Prostate gland (tissue), 2 donors: ENCODE measurements around the gene COTL1. TPM values are rescaled to one million over a fixed set of nuclear protein-coding genes. Genes with fewer than 3 reads are reported as not detected.

Experiments
- DNase-seq: peaks from one replicate; pipeline ENCODE4 v3.0.0-alpha.2; 2019; ENCODE audit warnings: low spot score
- H3K27ac ChIP-seq, 2 donors: fragments of 200-600 bp; sonication (generic); 2 replicates each; pipeline ENCODE4 v1.5.1; 2017 to 2019
- H3K27me3 ChIP-seq: fragments of 200-600 bp; sonication (generic); replicated peaks from 2 replicates; pipeline ENCODE4 v1.5.1; 2019; ENCODE audit not compliant: insufficient read depth
- H3K36me3 ChIP-seq, 2 donors: fragments of 200-600 bp; sonication (generic); 1 replicate in 1 of 2; 2 replicates in 1 of 2; pipeline versions ENCODE4 v1.5.1 to v1.8.1; 2017 to 2019
- H3K4me1 ChIP-seq: fragments of 200-600 bp; sonication (generic); replicated peaks from 2 replicates; pipeline ENCODE4 v1.5.1; 2019
- H3K4me3 ChIP-seq, 2 donors: fragments of 200-600 bp; sonication (generic); 2 replicates each; pipeline ENCODE4 v1.5.1; 2017 to 2019
- H3K9me3 ChIP-seq: fragments of 200-600 bp; sonication (generic); 2 replicates; pipeline ENCODE4 v1.5.1; 2017
- POLR2A ChIP-seq: fragments of 450-650 bp; IDR thresholded peaks from one replicate; pipeline ENCODE4 v1.6.1; 2016; ENCODE audit warnings: antibody characterized with exemption, mild to moderate bottlenecking
- POLR2AphosphoS5 ChIP-seq: sonication (generic); formaldehyde crosslinking; IDR thresholded peaks from one replicate; pipeline ENCODE4 v1.6.1; 2017; ENCODE audit warnings: antibody characterized with exemption
- WGBS: methylation state at CpG from one replicate; pipeline ENCODE4 v1.1.5; 2018; 5-methylcytosine and 5-hydroxymethylcytosine counted together
- intact Hi-C: fragments of 100-400 bp; cut with DNase I; formaldehyde crosslinking; loops from one replicate; pipeline ENCODE4 v1.14.2; 2022
- total RNA-seq, 2 donors: library from RNA; depleted of rRNA; stranded (reverse); fragments of >200 nt; gene quantifications; one replicate each; pipeline ENCODE4 v1.1.0, GENCODE V29; 2016
- TF ChIP-seq, protein P1 (sequence below), 4 experiments: fragments of 200-600 bp in 2 of 4; fragments of 450-650 bp in 2 of 4; sonication (generic) in 2 of 4; IDR thresholded peaks; 1 replicate in 3 of 4; 2 replicates in 1 of 4; pipeline ENCODE4 v1.5.1; 2016 to 2019; ENCODE audit warnings: antibody characterized with exemption in 4 of 4, mild to moderate bottlenecking in 2 of 4, moderate library complexity in 2 of 4

Gene COTL1
- total RNA-seq, 2 donors from 2014 or later = 46.8 to 110 TPM

DNA sequence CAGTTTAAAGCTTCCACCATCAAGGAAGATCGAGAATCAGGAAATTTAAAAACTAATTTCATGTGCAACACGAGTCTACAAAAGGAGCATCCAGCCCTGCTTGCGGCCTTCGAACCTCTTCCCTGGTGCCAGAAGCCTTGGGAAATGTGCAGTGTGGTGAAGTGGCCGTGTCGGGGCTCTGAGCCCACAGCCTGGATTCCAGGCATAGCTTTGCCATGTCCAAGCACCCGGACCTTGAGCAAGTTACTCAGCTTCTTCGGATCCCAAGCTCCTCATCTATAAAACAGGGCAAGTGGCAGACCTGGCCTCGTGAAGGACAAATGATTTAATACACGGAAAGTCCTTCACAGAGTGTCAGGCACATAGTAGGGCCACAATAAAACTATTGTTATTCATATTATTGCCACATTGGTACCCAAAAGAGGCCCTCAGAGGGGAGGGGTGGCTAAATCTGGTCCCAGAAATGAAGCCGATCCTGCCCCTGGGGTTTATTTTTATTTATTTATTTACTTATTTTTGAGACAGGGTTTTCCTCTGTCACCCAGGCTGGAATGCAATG is 34.8 kb downstream of the COTL1 start:
- no peaks in the 10 kb centered on the region for H3K36me3 ChIP-seq
- DNase-seq = no peak
- 79% methylated on average over 11 of the region's 11 CpGs for WGBS
- no peak overlapping the region for H3K4me3 ChIP-seq
- no peak for TF ChIP-seq POLR2AphosphoS5
- TF ChIP-seq, protein P1, sequence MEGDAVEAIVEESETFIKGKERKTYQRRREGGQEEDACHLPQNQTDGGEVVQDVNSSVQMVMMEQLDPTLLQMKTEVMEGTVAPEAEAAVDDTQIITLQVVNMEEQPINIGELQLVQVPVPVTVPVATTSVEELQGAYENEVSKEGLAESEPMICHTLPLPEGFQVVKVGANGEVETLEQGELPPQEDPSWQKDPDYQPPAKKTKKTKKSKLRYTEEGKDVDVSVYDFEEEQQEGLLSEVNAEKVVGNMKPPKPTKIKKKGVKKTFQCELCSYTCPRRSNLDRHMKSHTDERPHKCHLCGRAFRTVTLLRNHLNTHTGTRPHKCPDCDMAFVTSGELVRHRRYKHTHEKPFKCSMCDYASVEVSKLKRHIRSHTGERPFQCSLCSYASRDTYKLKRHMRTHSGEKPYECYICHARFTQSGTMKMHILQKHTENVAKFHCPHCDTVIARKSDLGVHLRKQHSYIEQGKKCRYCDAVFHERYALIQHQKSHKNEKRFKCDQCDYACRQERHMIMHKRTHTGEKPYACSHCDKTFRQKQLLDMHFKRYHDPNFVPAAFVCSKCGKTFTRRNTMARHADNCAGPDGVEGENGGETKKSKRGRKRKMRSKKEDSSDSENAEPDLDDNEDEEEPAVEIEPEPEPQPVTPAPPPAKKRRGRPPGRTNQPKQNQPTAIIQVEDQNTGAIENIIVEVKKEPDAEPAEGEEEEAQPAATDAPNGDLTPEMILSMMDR (IDR thresholded peaks at IDR 0.05) = no peak
- no peak for TF ChIP-seq POLR2A
- H3K4me1 ChIP-seq = no peaks in the 10 kb centered on the region
- H3K9me3 ChIP-seq = no peaks in the 10 kb centered on the region
- no peaks in the 10 kb centered on the region for H3K27me3 ChIP-seq
- intact Hi-C loops = no loop called here
- no peak overlapping the region for H3K27ac ChIP-seq

- no peak overlapping the region for H3K27ac ChIP-seq
- DNase-seq = no peak
- TF ChIP-seq POLR2AphosphoS5 (no peak), POLR2A (no peak)
- TF ChIP-seq, protein P1 (IDR thresholded peaks at IDR 0.05) = no peak
Measured at GRCh38 chr16:84581158-84581557, 36.7 kb downstream of the COTL1 start.

DNA sequence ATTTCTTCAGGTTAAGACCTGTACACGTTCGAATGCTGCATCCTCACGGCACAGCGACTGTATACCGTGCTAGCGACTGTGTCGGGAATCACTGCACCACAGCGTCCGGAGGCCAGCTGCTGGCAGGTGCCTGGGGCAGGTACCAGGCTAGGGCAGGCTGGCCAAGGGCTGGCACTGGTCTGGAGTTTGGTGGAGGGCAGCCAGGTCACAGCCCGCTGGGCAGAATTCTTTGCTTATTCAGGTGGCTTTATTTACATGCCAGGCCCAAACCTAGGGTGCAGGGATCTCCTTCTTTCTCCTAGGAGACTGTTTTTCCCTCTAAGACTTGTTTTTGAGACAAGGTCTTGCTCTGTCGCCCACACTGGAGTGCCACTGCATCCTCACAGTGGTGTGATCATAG is 37.9 kb downstream of the COTL1 start:
- TF ChIP-seq, protein P1 (IDR thresholded peaks at IDR 0.05) = no peak
- TF ChIP-seq POLR2A (no peak), POLR2AphosphoS5 (no peak)
- 87% methylated on average over 11 of the region's 11 CpGs for WGBS
- no peak for DNase-seq
- H3K36me3 ChIP-seq = no peaks in the 10 kb centered on the region
- H3K27me3 ChIP-seq = no peaks in the 10 kb centered on the region
- no peak overlapping the region for H3K4me3 ChIP-seq
- H3K9me3 ChIP-seq = no peaks in the 10 kb centered on the region
- intact Hi-C loops = no loop called here
- H3K27ac ChIP-seq = no peak overlapping the region
- H3K4me1 ChIP-seq = no peaks in the 10 kb centered on the region

More at GRCh38 chr16:84581158-84581557, 36.7 kb downstream of the COTL1 start:
- Histone ChIP-seq H3K4me1 (no peaks in the 10 kb centered on the region), H3K4me3 (no peak overlapping the region), H3K27me3 (no peaks in the 10 kb centered on the region), H3K9me3 (no peaks in the 10 kb centered on the region), H3K36me3 (no peaks in the 10 kb centered on the region)
- WGBS = 83% methylated on average over 8 of the region's 8 CpGs
- intact Hi-C loops = no loop called here

- 85% methylated on average over 6 of the region's 6 CpGs for WGBS
- no peak for DNase-seq
- Histone ChIP-seq H3K27me3 (no peaks in the 10 kb centered on the region), H3K9me3 (no peaks in the 10 kb centered on the region), H3K27ac (no peak overlapping the region), H3K36me3 (no peaks in the 10 kb centered on the region), H3K4me1 (no peaks in the 10 kb centered on the region), H3K4me3 (no peak overlapping the region)
- intact Hi-C loops = no loop called here
- TF ChIP-seq, protein P1 (IDR thresholded peaks at IDR 0.05) = no peak
- no peak for TF ChIP-seq POLR2A
- no peak for TF ChIP-seq POLR2AphosphoS5
Measured at GRCh38 chr16:84578538-84579126, 39.2 kb downstream of the COTL1 start.
